HG02840 (cell line): ENCODE measurements around the gene HTR4.

Experiments used
- ATAC-seq: cut with Tn5 transposase; IDR thresholded peaks from one replicate; pipeline ENCODE4 v1.9.1; 2021; ENCODE audit warnings: mild to moderate bottlenecking, moderate library complexity, moderate number of reproducible peaks; ENCODE audit not compliant: unreplicated experiment, low FRiP score

Gene HTR4

GRCh38 chr5:148620091-148620490 is 34.2 kb downstream of the HTR4 start:
- no peak for ATAC-seq

DNA sequence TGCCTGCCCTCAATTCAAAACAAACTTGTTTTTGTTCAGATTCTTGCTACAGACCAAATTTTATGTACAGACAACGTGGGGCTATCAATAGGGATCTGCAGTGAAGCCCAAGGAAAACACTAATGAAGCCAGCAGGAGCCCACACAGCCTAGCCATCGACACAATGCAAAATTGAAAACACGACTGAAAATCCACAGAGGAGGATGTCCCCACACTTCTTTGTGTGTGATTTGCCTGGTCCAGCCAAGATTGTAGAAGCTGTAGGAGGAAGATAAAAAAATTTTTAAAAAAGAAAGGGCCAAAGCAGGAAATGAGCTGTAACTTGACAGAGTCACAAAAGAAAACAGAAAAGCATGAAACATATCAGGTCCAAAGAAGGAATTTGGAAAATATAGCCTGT is 34.8 kb downstream of the HTR4 start:
- ATAC-seq = no peak

DNA sequence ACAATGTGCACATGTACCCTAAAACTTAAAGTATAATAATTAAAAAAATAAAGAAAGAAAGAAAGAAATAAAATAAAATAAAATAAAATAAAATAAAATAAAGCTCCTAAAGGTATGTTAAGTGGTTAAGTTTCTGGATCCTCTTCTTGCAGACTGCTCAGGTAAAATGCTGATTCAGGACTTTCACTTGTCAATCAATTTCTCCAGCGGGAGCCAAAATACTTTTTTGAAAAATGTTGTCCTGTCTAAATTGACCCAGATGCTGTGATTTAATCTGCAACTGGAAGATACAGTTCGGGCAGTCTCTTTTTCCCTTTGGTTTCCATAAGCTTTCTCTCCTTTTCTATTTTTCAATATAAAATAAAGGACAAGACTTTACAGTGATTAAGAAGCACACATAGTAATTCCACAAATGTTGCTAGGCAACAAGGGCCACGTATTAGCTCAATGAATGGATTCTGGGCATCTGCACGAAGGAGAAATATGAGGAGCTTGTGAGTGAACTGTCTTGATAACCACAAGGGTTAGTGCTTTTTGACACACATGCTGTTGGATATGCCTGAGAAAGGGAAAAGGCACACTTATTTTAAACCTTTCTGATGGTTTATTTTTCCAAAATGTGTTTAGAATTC is 38.6 kb downstream of the HTR4 start:
- ATAC-seq = no peak

DNA sequence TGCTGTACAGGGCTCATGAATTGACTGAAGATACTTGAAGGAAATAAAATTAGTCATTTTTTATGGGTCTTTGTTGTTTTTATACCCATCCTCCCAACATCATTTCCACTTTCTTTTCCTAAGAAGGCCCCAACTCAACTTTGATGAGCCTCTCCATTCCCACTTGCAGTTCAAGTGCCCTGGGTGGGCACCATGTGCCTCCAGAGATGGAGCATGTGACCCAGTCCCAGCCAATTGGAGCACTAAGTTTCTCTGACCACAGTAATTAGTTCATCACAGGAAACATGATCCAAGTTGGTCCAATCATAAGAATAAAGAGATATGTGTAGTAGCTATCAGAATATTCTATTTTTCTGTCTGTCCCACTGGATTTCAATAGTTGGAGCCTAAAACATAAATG is 46.9 kb downstream of the HTR4 start:
- ATAC-seq = no peak

GRCh38 chr5:148606296-148606695 is 48.0 kb downstream of the HTR4 start:
- ATAC-seq = no peak

DNA sequence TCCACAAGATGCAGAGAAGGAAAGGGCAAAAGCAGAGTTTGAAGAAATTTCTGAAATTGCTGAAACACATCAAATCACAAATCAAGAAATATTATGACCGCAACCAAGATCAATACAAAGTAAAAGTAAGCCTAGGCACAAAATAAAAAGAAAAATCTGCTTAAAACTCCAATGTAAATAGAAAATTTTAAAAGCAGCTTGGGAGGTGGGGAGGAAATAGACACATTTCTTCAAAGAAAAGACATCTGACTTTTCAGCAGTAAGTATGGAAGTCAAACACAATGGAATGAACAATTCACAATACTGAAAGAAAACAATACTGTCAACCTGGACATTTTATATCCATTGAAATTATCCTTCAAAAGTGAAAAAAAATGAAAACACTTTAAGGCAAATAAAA is 55.1 kb downstream of the HTR4 start:
- no peak for ATAC-seq

DNA sequence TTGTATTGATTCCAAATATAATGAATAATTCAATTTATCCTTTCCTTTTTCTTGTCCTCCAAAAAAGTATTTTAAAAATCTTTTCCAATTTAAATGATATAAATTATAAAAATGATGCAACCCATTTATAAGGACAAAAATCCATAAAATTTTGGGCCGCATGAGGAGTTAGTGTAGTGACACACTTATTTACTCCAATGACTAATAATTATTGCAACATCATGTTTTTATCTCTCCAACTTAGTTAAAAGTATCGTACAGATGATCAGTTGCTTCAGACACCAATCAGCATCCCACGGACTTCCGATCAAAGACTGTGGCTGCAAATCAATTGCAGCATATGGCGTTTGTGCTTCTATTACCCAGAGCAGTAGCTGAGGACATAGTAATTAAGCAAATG is 58.6 kb downstream of the HTR4 start:
- no peak for ATAC-seq

DNA sequence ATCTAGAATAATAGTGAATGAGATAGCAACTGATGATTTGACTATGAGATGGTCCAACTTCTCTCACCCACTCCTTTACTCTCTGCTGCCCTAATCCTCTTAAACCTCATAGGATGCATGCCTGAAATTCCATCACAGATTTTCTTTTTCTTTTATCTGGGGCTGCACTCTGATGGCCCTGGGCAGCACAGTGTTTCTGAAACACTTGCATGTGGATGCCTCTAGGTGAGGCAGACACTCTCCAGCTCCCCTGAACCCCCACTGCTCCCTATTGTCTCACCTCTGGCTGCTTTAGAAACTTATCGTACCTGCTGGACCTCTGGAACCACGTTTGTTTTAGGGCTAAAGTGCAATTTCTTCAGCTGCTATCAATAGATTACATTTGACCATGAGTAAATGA is 67.5 kb downstream of the HTR4 start:
- ATAC-seq = no peak

DNA sequence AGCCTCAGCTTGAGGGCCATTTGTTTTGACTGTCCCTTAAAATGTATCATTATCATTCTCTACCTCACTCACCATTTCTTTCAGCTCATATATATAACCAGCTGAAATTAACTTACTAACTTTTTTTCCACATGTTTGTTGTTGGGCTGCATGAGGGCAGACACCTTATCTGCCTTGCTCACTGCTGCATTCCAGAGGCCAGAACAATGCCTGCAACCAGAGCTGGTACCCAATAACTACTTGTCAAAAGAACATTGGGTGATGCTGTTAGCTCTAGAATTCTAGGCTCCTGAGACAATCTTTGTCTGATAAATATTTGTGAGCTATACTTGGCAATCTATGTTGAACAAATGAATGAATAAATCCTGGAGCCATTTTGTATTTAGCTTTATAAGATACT is 68.3 kb downstream of the HTR4 start:
- no peak for ATAC-seq

DNA sequence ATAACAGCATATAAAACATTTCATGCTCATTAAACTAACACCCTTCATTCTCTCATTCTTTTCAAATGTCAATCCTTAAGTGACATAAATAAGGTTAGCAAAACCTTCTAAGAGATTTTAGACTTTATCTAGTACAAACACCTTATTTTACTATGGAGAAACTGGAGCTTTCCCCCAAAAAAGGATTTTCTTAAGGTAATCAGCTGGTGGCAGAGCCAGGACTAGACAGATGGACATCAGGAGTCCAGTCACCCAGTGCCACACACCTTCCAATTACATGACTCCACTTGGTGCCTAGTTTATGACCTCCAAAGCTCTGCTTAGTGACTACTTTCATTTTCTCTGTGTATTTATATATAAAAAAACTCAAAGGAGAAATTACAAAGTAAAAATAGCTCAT is 70.2 kb downstream of the HTR4 start:
- no peak for ATAC-seq

DNA sequence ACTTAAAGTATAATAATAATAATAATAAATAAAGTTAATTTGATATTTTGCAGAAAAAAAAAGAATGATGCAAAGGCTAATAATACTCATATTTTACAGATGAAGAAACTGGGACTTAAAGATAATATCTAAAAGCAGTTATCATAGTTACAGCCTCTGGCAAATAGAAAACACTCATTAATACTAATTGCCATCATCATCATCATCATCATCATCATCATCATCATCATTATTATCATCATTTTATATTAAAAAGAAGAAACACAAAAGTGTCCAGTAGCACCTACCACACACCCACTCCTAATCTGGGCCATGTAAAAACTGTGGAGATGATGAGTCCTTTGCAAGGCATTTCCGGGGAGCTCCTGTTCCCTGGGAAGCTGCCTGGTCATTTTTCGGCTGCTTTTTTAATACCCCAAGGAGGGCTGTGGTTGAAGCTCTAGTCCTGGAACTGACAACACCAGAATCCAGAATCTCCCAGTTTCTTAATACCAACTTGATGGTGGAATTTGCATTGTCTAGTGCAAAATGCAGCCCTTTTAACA is 70.8 kb downstream of the HTR4 start:
- no peak for ATAC-seq

DNA sequence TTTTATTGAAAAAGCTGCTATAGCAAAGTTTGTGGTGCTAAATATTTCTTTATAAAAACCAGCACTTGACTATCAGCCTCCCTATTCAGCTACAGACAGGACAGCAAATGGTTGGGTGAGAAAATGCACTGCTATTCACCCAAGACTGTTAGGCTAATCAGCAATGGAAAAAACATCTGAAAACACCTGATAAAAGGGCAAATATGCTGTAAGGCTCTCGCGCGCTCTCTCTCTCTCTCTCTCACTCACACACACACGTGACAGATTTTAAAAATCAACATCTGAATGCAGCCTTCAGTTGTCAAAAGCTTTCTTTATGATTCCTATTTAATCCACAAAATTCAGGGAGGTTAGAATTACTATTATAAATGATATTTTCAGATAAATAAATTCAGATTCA is 80.2 kb downstream of the HTR4 start:
- ATAC-seq = no peak

DNA sequence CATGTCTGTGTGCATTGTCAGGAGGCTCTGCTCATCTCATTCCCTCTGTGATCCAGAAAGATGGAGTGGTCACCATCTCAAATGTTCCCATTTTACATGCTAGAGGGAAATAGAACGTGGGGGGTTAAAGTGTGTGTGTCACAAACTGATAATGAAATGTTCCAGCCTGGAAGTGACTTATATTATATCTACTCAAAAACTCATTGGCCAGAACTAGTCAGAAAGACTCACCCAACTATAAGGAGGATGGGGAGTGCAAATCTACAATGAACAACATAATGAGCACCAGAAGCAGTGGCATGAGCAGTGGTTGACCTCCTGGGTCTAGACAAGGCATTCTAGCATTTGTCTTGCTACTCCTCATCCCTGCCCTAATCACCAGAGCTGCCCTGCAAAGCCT is 81.0 kb downstream of the HTR4 start:
- no peak for ATAC-seq

GRCh38 chr5:148569948-148570347 is 84.4 kb downstream of the HTR4 start:
- no peak for ATAC-seq

DNA sequence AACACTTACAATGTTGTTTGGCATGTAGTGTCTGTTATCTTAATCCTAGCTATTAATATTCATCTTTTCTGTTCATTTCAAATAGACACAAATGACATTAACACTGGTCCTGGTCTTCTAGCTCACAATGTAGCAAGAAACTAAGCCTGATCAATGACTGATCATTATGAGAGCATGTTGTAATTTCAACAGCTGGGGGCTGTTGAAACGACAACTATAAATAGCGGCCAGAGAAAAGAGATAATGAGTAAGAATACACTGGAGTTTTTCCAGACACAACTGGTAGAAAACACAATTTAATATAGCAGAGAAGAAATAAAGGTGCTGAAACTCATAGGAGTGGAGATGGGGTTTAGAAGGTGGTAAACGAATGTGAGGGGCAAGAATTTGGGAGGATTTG is 89.2 kb downstream of the HTR4 start:
- no peak for ATAC-seq

DNA sequence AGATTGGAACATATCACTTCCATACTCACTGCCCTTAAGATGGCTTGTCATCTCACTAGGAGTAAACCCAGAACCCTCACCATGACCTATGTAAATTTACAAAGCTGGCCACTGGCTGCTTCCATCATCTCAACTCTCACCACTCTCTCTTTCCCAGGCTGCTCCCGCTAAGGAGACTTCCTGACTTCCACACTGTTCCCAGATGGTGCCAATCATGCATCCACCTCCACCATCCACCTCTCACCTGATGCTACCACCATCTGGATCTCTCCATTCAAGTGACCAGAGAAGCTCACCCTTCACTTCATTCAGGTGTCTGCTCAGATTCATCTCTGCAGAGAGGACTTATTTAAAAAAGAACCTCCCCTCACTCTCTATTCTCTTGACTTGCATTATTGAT is 91.3 kb downstream of the HTR4 start:
- ATAC-seq = no peak

GRCh38 chr5:148561801-148562311 is 92.5 kb downstream of the HTR4 start:
- no peak for ATAC-seq

DNA sequence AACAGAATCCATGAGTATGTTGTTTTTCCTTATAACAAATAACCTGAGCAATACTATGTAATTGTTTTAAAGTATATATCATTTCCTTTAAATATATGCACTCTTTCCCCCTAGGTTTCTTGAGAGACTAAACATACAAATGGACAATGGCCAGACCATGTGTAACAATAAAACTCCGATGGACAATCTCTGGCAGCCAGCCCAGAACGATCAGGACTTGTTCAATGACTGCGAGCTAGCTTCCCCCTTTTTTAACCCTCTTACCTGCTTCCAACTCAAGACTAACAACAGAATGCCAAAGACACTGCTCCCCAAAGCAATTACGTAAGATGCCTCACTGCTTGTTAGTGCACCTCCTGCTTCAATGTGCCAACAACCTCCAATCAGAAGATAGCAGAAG is 94.9 kb downstream of the HTR4 start:
- no peak for ATAC-seq

GRCh38 chr5:148558892-148559291 is 95.4 kb downstream of the HTR4 start:
- ATAC-seq = no peak

GRCh38 chr5:148556835-148557234 is 97.5 kb downstream of the HTR4 start:
- ATAC-seq = no peak

DNA sequence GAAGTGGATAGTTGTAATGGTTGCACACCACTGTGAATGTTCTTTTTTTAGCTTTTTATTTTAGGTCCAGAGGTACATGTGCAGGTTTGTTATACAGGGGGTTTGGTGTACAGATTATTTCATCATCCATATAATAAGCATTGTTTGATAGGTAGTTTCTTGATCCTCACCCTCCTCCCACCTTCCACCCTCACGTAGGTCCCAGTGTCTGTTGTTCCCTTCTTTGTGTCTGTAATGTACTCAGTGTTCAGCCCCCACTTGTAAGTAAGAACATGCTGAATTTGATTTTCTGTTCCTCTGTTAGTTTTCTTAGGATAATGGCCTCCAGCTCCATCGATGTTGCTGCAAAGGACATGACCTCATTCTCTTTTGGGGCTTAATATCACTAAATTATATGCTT is 99.7 kb downstream of the HTR4 start:
- no peak for ATAC-seq

GRCh38 chr5:148543727-148544126 is 110.6 kb downstream of the HTR4 start:
- ATAC-seq = no peak

- no peak for ATAC-seq
Observed at GRCh38 chr5:148542812-148543211, 111.5 kb downstream of the HTR4 start.
